Sigmoid colon (tissue), 7 donors: ENCODE results near the gene HS3ST4. TPM values are rescaled to one million over a fixed set of nuclear protein-coding genes. Genes with fewer than 3 reads are reported as not detected.

Experiments used
- DNase-seq: peaks from one replicate; pipeline ENCODE4 v3.0.0-alpha.2; 2019
- H3K27ac ChIP-seq, 4 donors: fragments of 200-600 bp; sonication (generic); one replicate each; pipeline ENCODE4 v1.5.1; 2016 to 2019; ENCODE audit warnings: mild to moderate bottlenecking in 1 of 4
- H3K27me3 ChIP-seq, 3 donors: fragments of 200-600 bp; sonication (generic); one replicate each; pipeline ENCODE4 v1.5.1; 2019; ENCODE audit warnings: mild to moderate bottlenecking in 1 of 3
- H3K36me3 ChIP-seq, 4 donors: fragments of 200-600 bp; sonication (generic); one replicate each; pipeline ENCODE4 v1.5.1; 2016 to 2019
- H3K4me1 ChIP-seq, 4 donors: fragments of 200-600 bp; sonication (generic); one replicate each; pipeline ENCODE4 v1.5.1; 2017 to 2019
- H3K4me3 ChIP-seq, 4 donors: fragments of 200-600 bp; sonication (generic); one replicate each; pipeline ENCODE4 v1.5.1; 2017 to 2019; ENCODE audit warnings: mild to moderate bottlenecking in 2 of 4, moderate library complexity in 1 of 4
- H3K9me3 ChIP-seq, 4 donors: fragments of 200-600 bp in 3 of 4; sonication (generic) in 3 of 4; one replicate each; pipeline versions ENCODE4 v1.5.1 to v1.6.1; 2013 to 2019
- EP300 ChIP-seq, 4 donors: sonication (generic); formaldehyde crosslinking; IDR thresholded peaks; one replicate each; pipeline ENCODE4 v1.6.1; 2017; ENCODE audit warnings: antibody characterized with exemption in 4 of 4
- POLR2A ChIP-seq, 2 donors: fragments of 450-650 bp; IDR thresholded peaks; one replicate each; pipeline ENCODE4 v1.6.1; 2016; ENCODE audit warnings: antibody characterized with exemption in 2 of 2, mild to moderate bottlenecking in 2 of 2, moderate library complexity in 2 of 2
- POLR2AphosphoS5 ChIP-seq, 4 donors: sonication (generic); formaldehyde crosslinking; IDR thresholded peaks; one replicate each; pipeline ENCODE4 v1.6.1; 2017; ENCODE audit warnings: antibody characterized with exemption in 4 of 4
- WGBS, 2 donors: extraction: QIAGEN DNeasy Blood & Tissue Kit; methylation state at CpG; one replicate each; pipeline ENCODE4 v1.1.7; 2013; 5-methylcytosine and 5-hydroxymethylcytosine counted together
- intact Hi-C: fragments of 100-400 bp; cut with DNase I; formaldehyde crosslinking; loops from one replicate; pipeline ENCODE4 v1.15.1; 2023
- polyA plus RNA-seq, 3 donors: library from polyadenylated mRNA; stranded (reverse); fragments of 200-250 nt; gene quantifications; one replicate each; pipeline ENCODE4 v1.2.3, GENCODE V29; 2013
- total RNA-seq, 4 donors: library from RNA; depleted of rRNA; stranded (reverse); fragments of >200 nt; gene quantifications; one replicate each; pipeline ENCODE4 v1.1.0, GENCODE V29; 2016
- TF ChIP-seq, protein P1 (sequence below), 4 experiments: fragments of 450-650 bp in 3 of 4; fragments of 200-600 bp in 1 of 4; IDR thresholded peaks; one replicate each; pipeline ENCODE4 v1.5.1; 2016 to 2019; ENCODE audit warnings: antibody characterized with exemption in 4 of 4, mild to moderate bottlenecking in 3 of 4, moderate library complexity in 2 of 4
- donor health status: healthy with polysubstance abuse.
- donor health status: Bipolar disorder and iron deficiency.
- donor health status: healthy.

Gene HS3ST4
- total and polyA plus RNA-seq, 7 donors: 0.07 to 0.14 TPM; not detected in 5

DNA sequence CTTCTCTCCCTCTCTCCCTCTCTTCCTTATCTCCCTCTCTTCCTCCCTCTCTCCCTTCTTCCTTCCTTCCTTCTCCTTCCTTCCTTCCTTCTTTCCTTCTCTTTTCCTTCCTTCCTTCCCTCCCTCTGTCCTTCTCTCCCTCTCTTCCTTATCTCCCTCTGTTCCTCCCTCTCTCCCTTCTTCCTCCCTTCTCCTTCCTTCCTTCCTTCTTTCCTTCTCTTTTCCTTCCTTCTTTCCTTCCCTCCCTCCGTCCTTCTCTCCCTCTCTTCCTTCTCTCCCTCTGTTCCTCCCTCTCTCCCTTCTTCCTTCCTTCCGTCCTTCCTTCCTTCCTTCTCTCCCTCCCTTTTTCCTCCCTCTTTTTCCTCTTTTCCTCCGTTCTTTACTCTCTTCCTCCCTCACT lies 38.6 kb downstream of the HS3ST4 start:
- Histone ChIP-seq H3K36me3 (no peaks in the 10 kb centered on the region), H3K9me3 (no peaks in the 10 kb centered on the region), H3K27ac (no peak overlapping the region), H3K4me3 (no peak overlapping the region), H3K4me1 (no peaks in the 10 kb centered on the region), H3K27me3 (no peaks in the 10 kb centered on the region)
- intact Hi-C loops: no loop called here
- WGBS, 2 donors: 71 to 81% methylated on average over 3 of the region's 3 CpGs
- DNase-seq: no peak
- no peak for TF ChIP-seq POLR2A (IDR thresholded peaks at IDR 0.05)
- TF ChIP-seq EP300 (IDR thresholded peaks at IDR 0.05): no peak
- TF ChIP-seq, protein P1, sequence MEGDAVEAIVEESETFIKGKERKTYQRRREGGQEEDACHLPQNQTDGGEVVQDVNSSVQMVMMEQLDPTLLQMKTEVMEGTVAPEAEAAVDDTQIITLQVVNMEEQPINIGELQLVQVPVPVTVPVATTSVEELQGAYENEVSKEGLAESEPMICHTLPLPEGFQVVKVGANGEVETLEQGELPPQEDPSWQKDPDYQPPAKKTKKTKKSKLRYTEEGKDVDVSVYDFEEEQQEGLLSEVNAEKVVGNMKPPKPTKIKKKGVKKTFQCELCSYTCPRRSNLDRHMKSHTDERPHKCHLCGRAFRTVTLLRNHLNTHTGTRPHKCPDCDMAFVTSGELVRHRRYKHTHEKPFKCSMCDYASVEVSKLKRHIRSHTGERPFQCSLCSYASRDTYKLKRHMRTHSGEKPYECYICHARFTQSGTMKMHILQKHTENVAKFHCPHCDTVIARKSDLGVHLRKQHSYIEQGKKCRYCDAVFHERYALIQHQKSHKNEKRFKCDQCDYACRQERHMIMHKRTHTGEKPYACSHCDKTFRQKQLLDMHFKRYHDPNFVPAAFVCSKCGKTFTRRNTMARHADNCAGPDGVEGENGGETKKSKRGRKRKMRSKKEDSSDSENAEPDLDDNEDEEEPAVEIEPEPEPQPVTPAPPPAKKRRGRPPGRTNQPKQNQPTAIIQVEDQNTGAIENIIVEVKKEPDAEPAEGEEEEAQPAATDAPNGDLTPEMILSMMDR (IDR thresholded peaks at IDR 0.05): no peak
- TF ChIP-seq POLR2AphosphoS5 (IDR thresholded peaks at IDR 0.05): no peak

DNA sequence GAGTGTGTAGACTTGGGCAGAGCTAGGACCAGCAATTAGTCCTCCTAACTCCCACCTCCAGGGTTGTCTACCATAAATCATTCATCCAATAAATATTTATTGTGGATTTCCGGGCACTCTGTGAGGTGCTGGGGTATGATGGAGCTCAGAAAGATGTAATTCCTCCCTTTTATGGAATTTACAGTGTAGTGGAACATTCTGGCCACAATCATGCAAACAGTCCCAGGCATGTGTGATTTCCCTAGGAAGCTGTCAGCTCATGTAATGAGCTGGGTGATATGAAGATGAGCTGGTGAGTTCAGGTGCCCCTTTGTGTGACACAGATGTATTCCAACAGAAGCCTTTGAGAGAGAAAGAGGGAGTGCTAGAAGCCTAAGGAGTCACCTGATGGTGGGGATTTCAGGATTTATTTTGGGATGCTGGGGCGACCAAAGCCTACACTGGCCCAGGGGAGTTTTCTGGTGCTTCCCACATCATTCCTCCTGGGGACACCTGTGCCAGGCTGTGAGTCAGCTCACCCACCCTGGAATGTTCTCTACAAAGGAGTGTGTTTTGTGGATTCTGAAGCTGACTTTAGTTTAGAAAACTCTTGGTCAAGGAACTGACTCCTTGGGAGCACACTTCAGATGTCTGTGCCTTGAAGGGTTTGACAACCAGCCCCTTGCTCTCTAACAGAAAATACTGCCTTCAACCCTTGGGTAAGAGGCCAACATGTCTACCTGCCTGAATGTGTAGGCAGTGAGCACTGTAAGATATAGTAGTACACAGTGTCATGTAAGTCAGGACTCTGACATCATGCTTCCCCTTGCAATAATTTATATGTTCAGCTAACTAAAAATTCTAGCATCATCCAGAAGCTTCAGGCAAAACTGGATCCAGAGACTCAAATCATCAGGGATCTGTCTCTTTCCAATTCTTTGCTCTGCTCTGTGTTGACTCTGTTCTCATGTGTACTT lies 42.9 kb downstream of the HS3ST4 start:
- DNase-seq: no peak
- WGBS, 2 donors: 47 to 53% methylated on average over 2 of the region's 2 CpGs
- H3K36me3 ChIP-seq: no peaks in the 10 kb centered on the region
- intact Hi-C loops: no loop called here
- H3K9me3 ChIP-seq: no peaks in the 10 kb centered on the region
- no peaks in the 10 kb centered on the region for H3K27me3 ChIP-seq
- H3K4me3 ChIP-seq: no peak overlapping the region
- H3K4me1 ChIP-seq: no peaks in the 10 kb centered on the region
- TF ChIP-seq EP300 (IDR thresholded peaks at IDR 0.05) (no peak), POLR2A (IDR thresholded peaks at IDR 0.05) (no peak), POLR2AphosphoS5 (IDR thresholded peaks at IDR 0.05) (no peak)
- TF ChIP-seq, protein P1 (IDR thresholded peaks at IDR 0.05): no peak
- no peak overlapping the region for H3K27ac ChIP-seq

DNA sequence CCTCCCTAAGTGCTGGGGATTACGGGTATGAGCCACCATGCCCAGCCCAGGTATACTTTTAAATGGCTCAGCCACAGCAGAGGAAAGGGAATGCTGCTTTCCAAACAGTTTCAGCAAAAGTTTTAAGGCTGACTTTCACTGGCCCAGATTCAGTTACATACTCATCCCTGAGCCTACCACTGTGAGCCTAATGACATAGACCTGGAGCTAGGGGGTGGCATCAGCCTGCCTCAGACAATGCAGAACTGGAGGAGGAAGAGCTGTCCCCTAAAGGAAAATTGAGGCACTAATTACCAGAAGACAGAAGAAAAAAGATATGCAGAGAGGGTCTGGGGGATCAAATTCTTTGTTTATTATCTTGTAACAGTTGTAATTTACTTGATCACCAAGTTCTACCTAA lies 43.9 kb downstream of the HS3ST4 start:
- Histone ChIP-seq H3K27ac (no peak overlapping the region), H3K4me3 (no peak overlapping the region), H3K27me3 (no peaks in the 10 kb centered on the region), H3K4me1 (no peaks in the 10 kb centered on the region), H3K9me3 (no peaks in the 10 kb centered on the region), H3K36me3 (no peaks in the 10 kb centered on the region)
- DNase-seq: no peak
- intact Hi-C loops: no loop called here
- no peak for TF ChIP-seq EP300 (IDR thresholded peaks at IDR 0.05)
- TF ChIP-seq, protein P1 (IDR thresholded peaks at IDR 0.05): no peak
- TF ChIP-seq POLR2AphosphoS5 (IDR thresholded peaks at IDR 0.05): no peak
- TF ChIP-seq POLR2A (IDR thresholded peaks at IDR 0.05): no peak
- WGBS, 2 donors: 82 to 89% methylated on average over 1 of the region's 1 CpG

DNA sequence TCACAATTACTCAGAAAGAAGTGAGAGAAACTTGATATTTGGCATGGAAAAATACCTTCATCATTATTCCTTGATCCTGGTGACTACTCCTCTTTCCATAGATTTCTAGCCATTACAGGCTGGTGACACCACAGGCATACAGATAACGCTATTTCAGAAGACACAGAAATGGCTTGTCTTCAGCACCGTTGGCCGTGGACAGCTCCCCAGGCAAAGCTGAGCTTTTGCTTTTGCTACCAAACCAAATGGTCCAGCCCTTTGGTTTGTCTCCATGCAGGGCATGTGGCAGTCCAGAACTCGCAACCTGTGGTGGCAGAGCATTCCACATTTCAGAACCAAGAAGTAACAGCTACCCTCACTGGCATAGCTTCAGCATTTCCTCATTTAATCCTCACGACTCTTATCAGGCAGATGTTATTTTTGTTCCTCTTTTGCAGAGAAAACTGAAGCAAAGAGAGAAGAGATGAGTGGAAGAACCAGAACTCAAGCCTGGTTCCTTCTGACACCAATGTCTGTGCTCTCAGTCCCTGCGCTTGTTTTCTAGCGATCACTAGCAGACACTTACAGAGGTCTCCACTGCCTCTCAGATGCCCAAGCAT lies 55.5 kb downstream of the HS3ST4 start:
- Histone ChIP-seq H3K36me3 (no peaks in the 10 kb centered on the region), H3K4me1 (no peaks in the 10 kb centered on the region), H3K27ac (no peak overlapping the region), H3K4me3 (no peak overlapping the region), H3K9me3 (no peaks in the 10 kb centered on the region), H3K27me3 (no peaks in the 10 kb centered on the region)
- 68% methylated on average over 7 of the region's 7 CpGs for WGBS, 2 donors
- intact Hi-C loops: no loop called here
- no peak for DNase-seq
- TF ChIP-seq POLR2A (IDR thresholded peaks at IDR 0.05) (no peak), EP300 (IDR thresholded peaks at IDR 0.05) (no peak), POLR2AphosphoS5 (IDR thresholded peaks at IDR 0.05) (no peak)
- TF ChIP-seq, protein P1 (IDR thresholded peaks at IDR 0.05): no peak
